ENCODE data around the gene ZNF695. TPM values are rescaled to one million over a fixed set of nuclear protein-coding genes. Genes with fewer than 3 reads are reported as not detected.

The ZNF695 gene
- total and polyA plus RNA-seq, 3 donors from 2014 or later, result 2.8 to 6.1 (median 4.6) TPM

DNA sequence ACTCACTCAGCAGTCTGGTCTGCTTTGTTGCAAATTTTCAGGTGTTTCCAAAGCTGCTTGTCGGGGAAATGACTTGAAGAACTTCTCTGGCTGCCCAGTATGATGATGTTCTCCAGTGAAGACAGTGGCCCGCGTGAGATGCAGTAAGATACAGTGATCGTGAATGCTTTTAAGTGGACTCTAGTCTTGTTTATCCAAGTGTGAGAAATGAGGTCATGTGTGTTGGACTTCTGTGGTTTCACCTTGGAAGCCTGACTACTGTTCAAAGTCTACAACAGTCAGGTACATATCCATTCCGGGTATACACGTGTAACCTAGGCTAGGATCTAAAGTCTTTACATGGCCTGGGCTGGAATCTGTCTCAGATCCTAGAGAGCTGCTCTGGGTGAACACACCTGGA is 29.1 kb downstream of the ZNF695 start:
- Histone ChIP-seq H3K9me3 (no peaks in the 10 kb centered on the region), H3K27me3 (no peaks in the 10 kb centered on the region), H3K4me1 (no peaks in the 10 kb centered on the region), H3K36me3 (ENCODE audit: low read depth, missing control alignments) (no peaks in the 10 kb centered on the region), H3K4me3 (no peak overlapping the region), H3K27ac (no peak overlapping the region)
- intact Hi-C loops (cut with DNase I; ENCODE audit: low total_unique reads), result no loop called here
- no peak for TF ChIP-seq POLR2A (IDR thresholded peaks at IDR 0.05)
- TF ChIP-seq, protein P1, sequence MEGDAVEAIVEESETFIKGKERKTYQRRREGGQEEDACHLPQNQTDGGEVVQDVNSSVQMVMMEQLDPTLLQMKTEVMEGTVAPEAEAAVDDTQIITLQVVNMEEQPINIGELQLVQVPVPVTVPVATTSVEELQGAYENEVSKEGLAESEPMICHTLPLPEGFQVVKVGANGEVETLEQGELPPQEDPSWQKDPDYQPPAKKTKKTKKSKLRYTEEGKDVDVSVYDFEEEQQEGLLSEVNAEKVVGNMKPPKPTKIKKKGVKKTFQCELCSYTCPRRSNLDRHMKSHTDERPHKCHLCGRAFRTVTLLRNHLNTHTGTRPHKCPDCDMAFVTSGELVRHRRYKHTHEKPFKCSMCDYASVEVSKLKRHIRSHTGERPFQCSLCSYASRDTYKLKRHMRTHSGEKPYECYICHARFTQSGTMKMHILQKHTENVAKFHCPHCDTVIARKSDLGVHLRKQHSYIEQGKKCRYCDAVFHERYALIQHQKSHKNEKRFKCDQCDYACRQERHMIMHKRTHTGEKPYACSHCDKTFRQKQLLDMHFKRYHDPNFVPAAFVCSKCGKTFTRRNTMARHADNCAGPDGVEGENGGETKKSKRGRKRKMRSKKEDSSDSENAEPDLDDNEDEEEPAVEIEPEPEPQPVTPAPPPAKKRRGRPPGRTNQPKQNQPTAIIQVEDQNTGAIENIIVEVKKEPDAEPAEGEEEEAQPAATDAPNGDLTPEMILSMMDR (IDR thresholded peaks at IDR 0.05), result no peak
- 96 to 99% methylated on average over 6 of the region's 6 CpGs for WGBS, 2 donors
- no peak for DNase-seq

DNA sequence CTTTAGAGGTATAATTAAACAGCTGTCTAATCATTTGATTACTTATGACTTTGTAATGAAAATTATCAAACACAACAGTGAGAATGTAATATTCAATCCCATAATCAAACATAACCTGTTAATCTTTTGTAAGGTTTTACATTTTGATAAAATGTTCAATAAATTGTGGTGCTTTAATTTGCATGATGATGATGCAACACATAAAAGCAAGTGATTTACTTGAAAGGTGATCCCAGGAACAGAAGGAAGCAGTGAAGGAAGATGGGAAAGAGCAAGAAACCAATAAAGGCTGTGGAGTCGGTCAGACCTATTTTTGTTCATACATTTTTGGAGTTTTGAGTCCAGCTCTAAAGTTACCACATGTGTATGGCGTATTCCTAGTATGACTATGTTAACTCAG is 29.6 kb downstream of the ZNF695 start:
- H3K27me3 ChIP-seq, result no peaks in the 10 kb centered on the region
- 97 to 98% methylated on average over 2 of the region's 2 CpGs for WGBS, 2 donors
- no peaks in the 10 kb centered on the region for H3K9me3 ChIP-seq
- H3K4me1 ChIP-seq, result no peaks in the 10 kb centered on the region
- no peak for TF ChIP-seq POLR2A (IDR thresholded peaks at IDR 0.05)
- TF ChIP-seq, protein P1 (IDR thresholded peaks at IDR 0.05), result no peak
- intact Hi-C loops (cut with DNase I; ENCODE audit: low total_unique reads), result no loop called here
- no peak overlapping the region for H3K4me3 ChIP-seq
- no peak for DNase-seq
- no peaks in the 10 kb centered on the region for H3K36me3 ChIP-seq (ENCODE audit: low read depth, missing control alignments)
- no peak overlapping the region for H3K27ac ChIP-seq

DNA sequence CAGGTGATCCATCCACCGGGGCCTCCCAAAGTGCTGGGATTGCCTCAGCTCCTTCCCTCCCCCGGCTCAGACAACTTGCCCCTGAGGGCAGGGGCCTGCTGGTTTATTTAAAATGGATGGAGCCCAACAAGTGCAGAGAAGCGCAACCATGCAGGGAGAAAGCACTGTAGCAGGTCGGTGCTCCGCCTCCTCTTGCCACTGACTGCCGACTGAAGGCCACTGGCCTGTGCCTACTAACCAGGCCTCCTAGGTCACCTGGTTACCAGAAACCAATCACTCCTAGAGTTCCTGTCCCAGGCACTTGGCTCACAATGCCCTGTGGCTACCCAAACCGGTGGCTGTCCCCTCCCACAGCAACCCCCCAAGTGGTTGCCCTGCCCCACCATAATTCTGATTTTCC is 35.9 kb downstream of the ZNF695 start:
- Histone ChIP-seq H3K4me1 (no peaks in the 10 kb centered on the region), H3K36me3 (ENCODE audit: low read depth, missing control alignments) (no peaks in the 10 kb centered on the region), H3K27me3 (no peaks in the 10 kb centered on the region), H3K9me3 (no peaks in the 10 kb centered on the region), H3K4me3 (no peak overlapping the region), H3K27ac (no peak overlapping the region)
- intact Hi-C loops (cut with DNase I; ENCODE audit: low total_unique reads), result no loop called here
- no peak for TF ChIP-seq POLR2A (IDR thresholded peaks at IDR 0.05)
- TF ChIP-seq, protein P1 (IDR thresholded peaks at IDR 0.05), result no peak
- 96 to 100% methylated on average over 5 to 7 of the region's 7 CpGs for WGBS, 2 donors
- DNase-seq, result no peak

DNA sequence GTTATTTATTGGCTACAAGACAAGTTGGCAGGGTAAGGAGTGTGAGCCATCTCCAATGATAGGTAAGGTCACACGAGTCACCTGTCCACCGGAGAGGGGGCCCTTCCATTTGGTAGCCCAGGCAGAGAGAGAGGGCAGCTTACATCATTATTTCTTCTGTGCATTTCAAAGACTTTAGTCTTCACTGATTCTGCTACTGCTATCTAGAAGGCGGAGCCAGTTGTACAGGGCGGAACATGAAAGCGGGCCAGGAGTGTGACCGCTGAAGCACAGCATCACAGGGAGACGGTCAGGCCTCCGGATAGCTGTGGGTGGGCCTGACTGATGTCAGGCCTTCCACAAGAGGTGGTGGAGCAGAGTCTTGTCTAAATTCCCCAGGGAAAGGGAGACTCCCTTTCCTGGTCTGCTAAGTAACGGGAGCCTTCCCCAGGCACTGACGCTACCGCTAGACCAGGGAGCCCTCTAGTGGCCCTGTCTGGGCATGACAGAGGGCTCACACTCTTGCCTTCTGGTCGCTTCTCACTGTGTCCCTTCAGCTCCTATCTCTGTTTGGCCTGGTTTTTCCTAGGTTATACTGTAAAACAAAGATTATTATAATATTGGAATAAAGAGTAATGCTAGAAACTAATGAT is 36.7 kb downstream of the ZNF695 start:
- no peak overlapping the region for H3K4me3 ChIP-seq
- intact Hi-C loops (cut with DNase I; ENCODE audit: low total_unique reads), result no loop called here
- no peaks in the 10 kb centered on the region for H3K36me3 ChIP-seq (ENCODE audit: low read depth, missing control alignments)
- no peaks in the 10 kb centered on the region for H3K9me3 ChIP-seq
- TF ChIP-seq POLR2A (IDR thresholded peaks at IDR 0.05), result no peak
- TF ChIP-seq, protein P1 (IDR thresholded peaks at IDR 0.05), result peak in 2 of 3 experiments; percentile 61 to 65
- WGBS, 2 donors, result 74 to 80% methylated on average over 12 of the region's 12 CpGs
- no peaks in the 10 kb centered on the region for H3K27me3 ChIP-seq
- H3K4me1 ChIP-seq, result no peaks in the 10 kb centered on the region
- no peak overlapping the region for H3K27ac ChIP-seq
- peak; percentile 76 for DNase-seq

DNA sequence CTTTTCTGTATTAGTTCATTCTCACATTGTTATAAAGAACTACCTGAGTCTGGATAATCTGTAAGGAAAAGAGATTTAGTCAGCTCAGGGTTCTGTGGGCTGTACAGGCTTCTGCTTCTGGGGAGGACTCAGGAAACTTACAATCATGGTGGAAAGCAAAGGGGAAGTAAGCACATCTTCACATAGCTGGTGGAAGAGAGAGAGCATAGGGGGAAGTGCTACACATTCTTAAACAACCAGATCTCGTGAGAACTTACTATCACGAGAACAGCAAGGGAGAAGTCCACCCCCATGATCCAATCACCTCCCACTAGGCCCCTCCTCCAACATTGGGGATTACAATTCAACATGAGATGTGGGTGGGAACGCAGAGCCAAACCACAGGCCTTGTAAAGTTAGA is 38.2 kb downstream of the ZNF695 start:
- TF ChIP-seq, protein P1 (IDR thresholded peaks at IDR 0.05), result no peak
- TF ChIP-seq POLR2A (IDR thresholded peaks at IDR 0.05), result no peak
- DNase-seq, result no peak
- Histone ChIP-seq H3K9me3 (no peaks in the 10 kb centered on the region), H3K27me3 (no peaks in the 10 kb centered on the region), H3K36me3 (ENCODE audit: low read depth, missing control alignments) (no peaks in the 10 kb centered on the region), H3K4me3 (no peak overlapping the region), H3K27ac (no peak overlapping the region), H3K4me1 (no peaks in the 10 kb centered on the region)
- WGBS, 2 donors, result 87 to 89% methylated on average over 3 of the region's 3 CpGs
- intact Hi-C loops (cut with DNase I; ENCODE audit: low total_unique reads), result loop anchor here (10.0 kb wide), 1 partner anchor 55 kb away; no protein-coding TSS in a partner anchor
